Measurements from ENCODE around the gene PARM1. TPM values are rescaled to one million over a fixed set of nuclear protein-coding genes. Genes with fewer than 3 reads are reported as not detected.
"Not testable (repeated sequence)": the region's sequence is repeated elsewhere in the genome, so short reads cannot be mapped to it uniquely, and the experiment has no call there.

PARM1 gene
- total RNA-seq, 2 donors from 2014 or later: not detected

DNA sequence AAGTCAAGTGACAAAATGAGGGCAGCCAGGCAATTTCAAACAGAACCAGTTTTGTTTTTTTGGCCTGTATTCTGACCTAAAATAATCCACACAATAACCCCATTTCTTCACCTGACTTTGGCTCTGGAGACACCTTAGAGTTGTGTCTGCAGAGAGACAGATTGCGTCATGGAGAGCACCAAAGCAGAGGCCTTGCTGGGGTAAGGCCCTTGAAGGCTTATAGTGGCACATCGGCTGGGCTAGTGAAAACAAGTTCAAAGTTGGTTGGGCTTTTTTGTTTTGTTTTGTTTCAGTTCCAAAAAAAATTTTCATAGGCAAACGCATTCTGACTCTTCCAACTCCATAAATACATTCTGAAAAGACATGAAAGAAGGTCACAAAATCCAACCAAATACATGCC is 34.4 kb downstream of the PARM1 start:
- Mint-ChIP-seq H3K36me3 (no peaks in the 10 kb centered on the region), H3K9me3 (no peaks in the 10 kb centered on the region), H3K27ac (no peak overlapping the region)
- no peak for DNase-seq (ENCODE audit: low spot score in 2 of 2)
- ATAC-seq: no peak

DNA sequence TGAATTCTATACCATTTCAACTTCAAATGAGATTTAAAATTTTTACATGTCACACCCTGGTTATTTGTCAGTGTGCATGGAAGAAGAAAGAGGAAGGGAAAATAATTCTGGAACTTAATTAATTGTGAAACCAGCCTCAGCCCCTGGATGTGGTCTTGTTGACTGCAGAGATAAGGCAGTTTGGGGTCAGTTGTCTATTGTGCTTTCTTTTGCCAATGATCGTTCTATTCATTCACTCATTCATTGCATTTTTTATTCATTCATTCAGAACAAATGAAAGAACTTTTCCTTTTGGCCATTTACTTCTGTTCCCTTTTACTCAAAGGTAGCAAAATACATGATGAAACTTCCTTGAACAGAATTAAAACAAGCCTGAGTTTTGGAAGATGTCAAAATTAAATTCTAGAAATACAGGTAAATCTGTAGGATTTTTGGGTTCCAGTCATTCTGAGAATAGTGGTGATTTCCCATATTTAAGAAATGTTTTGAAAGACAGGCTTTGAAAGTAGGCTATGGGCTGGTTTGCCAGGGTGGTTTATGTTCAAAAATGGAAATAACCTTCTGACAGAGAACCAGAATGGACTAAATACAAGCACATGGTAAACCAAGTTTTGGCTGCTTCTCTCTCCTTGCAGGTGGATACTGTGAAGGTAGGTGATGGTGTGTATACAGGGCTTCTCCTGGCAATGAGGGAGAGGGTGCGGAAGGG is 35.7 kb downstream of the PARM1 start:
- ATAC-seq (peak in 1 of 2 donors; percentile 57), DNase-seq (ENCODE audit: low spot score in 2 of 2) (no peak)
- Mint-ChIP-seq H3K36me3 (no peaks in the 10 kb centered on the region), H3K27ac (no peak overlapping the region), H3K9me3 (peaks cover 2% of the 10 kb centered on the region in 2 donors)

DNA sequence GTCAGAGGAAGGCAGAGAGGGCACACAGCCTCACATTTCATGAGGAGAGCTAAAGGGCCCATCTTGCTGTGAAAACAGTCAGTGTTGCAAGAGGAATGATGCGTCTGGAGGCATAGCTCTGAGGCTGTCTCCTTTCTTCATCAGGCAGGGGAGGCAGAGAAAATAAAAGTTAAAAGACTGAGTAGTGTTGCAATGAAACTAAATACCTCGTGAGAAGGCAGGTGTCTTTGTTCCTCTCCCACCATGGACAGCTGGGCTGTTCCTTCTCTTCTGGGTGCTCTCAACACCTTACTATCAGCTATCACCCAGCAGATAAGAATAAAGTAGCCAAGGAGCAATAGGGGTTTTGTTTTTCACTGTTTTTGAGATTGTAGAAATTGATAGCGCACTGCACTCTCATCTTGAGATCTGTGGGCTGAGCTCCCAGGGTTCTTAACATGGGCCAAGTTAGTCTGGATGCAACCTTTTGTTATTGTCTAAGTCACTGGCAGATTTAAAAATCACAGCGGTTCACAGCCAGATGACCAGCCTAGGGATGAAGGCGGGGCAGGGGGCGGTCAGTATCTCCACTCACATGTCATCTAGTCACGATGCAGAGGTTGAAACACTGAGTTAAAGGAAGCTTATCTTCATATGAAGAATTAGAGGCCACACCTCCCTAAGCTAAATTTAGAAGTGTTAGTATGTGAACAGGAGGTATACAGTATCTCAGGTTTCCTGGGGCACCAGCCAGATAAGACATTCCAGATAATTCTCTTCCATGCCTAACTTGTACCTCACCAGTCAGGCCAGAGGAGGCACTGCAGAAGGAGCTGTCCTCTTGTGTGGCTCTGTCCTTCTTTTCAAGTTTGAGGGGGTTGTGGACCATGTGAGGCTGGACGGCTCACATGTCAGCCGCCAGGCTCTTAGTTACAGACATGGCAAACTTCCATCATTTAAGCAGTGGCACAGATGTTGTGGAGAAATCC is 36.9 kb downstream of the PARM1 start:
- DNase-seq (ENCODE audit: low spot score in 2 of 2) (no peak), ATAC-seq (no peak)
- Mint-ChIP-seq H3K36me3 (peaks cover 0 to under 1% of the 10 kb centered on the region in 2 donors), H3K27ac (peak overlapping the region in 1 of 2 donors; percentile 55), H3K9me3 (peaks cover 5% of the 10 kb centered on the region in 2 donors)

DNA sequence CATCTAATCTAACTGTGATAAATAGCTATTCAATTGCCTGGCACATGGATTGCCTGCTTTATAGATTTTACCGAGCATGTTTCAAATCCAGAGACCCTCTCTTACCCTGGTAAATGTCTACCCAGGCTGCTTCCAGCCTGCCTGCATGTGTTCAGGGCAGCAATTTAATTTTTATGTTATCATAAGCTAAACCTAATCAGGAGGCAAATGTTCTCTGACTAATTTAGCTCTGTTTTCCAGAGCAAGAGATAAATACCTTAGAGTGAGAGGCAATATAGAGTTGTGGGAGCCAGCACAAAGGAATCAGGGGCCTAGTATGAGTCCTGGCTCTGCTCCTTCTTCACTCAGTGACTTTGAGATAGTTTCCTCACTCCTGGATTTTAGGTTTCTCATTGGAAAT is 37.7 kb downstream of the PARM1 start:
- Mint-ChIP-seq H3K9me3 (peaks cover 5 to 11% of the 10 kb centered on the region in 2 donors), H3K36me3 (peaks cover 0 to 7% of the 10 kb centered on the region in 2 donors), H3K27ac (no peak overlapping the region)
- ATAC-seq (no peak), DNase-seq (ENCODE audit: low spot score in 2 of 2) (no peak)

DNA sequence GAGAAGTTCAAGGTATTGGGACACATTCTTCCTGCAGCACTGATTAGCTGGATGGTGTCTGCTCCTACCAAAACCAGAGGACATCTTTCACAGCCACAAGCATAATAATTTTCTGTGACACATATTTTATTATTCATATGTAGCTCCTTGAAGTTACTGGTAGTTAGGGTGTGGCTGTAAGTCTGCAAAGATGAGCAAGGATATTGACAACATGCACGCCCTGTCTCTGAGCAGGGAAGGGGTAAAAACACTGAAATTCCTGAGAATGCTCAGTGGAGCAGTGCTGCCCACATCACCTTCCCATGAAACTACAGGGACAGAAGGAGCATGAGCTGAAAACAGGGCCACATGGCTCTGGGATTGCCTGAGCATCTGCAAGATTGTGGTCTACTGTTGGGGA is 38.9 kb downstream of the PARM1 start:
- DNase-seq (ENCODE audit: low spot score in 2 of 2) (no peak), ATAC-seq (no peak)
- Mint-ChIP-seq H3K9me3 (peaks cover 5 to 11% of the 10 kb centered on the region in 2 donors), H3K36me3 (peaks cover 0 to 7% of the 10 kb centered on the region in 2 donors), H3K27ac (no peak overlapping the region)

DNA sequence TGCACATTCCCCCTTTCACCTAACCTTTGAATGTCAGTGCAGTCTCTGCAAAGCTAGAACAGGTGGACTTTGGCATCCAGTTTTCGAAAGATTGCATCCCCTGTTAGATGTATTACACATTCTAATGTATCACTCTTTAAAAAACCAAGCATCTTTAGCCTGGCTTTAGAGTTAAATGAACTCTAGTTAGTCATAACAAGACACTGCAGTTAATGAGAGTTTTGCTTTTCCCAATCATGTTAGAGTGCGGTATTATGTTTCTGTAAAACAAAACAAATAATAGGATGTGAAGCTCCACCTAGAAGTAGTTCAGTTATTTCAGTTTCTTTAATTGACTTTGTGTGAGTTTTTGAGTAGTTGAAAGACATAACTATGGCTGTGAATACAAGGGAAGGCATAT is 42.2 kb downstream of the PARM1 start:
- peaks cover 20 to 21% of the 10 kb centered on the region in 2 donors for H3K9me3 Mint-ChIP-seq

DNA sequence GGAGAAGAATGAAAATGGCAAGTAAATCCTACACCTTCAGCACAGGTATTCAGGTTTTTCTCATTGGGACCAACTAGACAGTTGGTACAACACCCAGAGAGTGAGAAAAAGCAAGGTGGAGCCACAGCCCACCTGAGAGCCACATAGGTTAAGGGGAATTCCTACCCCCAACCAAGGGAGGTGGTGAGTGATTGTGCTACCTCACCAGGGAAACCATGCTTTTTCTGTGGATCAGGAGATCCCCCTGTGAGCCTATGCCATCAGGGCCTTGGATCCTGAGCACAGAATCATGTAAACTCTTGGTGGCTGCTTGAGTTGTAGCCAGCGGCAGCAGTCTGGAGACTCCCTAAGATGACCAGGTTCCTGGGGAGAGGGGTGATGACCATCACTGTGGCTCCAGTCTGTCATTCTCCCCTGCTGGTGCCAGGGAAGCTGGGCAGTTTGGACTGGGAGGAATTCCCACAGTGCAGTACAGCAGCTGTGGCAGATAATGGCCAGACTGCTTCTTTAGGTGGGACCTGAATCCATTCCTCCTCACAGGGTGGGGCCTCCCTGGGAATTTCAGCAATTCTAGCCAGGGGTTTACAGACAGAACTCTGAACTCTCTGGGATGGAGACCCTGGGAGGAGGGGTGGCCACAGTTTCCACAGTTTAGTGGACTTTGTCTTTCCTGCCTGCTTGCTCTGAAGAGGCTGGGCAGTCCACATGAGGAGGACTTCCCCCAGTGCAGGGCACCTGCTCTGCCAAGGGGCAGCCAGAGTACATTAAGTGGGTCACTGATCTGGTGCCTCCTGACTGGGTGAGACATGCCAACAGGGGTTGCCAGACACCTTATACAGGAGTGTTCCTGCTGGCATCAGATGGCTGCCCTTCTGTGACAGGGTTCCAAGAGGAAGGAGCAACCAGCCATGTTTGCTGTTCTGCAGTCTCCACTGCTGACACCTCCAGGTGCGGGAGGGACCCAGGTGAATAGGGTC is 43.2 kb downstream of the PARM1 start:
- ATAC-seq: no peak
- Mint-ChIP-seq H3K36me3 (peaks cover 5 to 17% of the 10 kb centered on the region in 2 donors), H3K9me3 (peaks cover 20 to 21% of the 10 kb centered on the region in 2 donors), H3K27ac (no peak overlapping the region)
- no peak for DNase-seq (ENCODE audit: low spot score in 2 of 2)

More for the DNA sequence above, 42.2 kb downstream of the PARM1 start:
- DNase-seq (ENCODE audit: low spot score in 2 of 2) (no peak), ATAC-seq (no peak)
- no peak overlapping the region for H3K27ac Mint-ChIP-seq
- H3K36me3 Mint-ChIP-seq: peaks cover 5 to 17% of the 10 kb centered on the region in 2 donors

DNA sequence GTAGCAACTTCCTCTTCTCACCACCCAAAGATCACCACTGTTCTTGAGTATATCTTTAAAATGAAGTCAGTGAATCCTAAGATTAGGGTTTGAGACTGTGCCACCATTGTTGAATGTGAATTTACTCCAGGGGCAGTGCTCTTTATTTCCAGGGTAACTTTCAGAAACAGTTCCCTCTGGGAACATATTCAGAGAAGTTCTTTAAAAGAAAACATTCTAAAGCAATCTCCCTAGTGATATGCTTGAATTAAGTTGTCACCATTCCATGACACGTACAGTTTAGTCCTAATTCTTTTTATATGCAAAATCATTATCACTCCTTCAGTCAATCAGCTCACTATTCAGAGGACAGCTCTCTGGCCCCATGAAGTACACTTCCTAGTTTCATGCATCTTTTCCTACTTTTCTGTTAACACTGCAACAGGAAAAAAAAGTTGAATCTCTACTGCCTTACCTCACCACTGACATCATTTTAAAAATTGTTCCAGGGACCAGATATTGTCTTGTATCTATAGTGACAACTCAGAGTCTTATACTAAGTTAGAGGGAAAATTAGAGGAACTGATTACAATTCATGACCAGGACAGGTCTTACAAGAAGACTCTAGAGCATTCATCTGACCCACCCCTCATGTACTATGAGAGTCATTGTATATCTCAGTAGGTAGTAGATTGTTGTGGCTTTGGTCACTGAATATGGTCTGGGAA is 49.8 kb downstream of the PARM1 start:
- Mint-ChIP-seq H3K27ac (no peak overlapping the region), H3K36me3 (peaks cover 5% of the 10 kb centered on the region in 2 donors), H3K9me3 (peaks cover 10% of the 10 kb centered on the region in 2 donors)
- DNase-seq (ENCODE audit: low spot score in 2 of 2) (no peak), ATAC-seq (no peak)

DNA sequence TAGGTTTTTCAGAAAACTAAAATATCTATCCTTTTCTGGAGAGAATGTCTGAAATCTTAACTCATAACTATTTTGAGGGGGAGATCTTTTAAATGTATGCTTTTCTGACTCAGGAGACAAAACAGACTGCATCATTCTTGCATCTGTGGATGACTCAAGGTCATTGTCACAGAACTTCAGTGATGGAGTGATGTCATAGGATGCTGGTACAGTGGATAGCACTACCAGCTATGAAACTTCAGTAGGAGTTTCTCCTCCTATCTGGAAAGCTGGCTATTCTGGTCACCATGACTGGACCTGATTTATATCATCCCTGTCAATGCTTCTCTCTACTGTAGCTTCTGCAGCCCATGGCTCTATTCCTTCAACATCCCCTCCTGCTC is 50.3 kb downstream of the PARM1 start:
- Mint-ChIP-seq H3K36me3 (peaks cover 5% of the 10 kb centered on the region in 2 donors), H3K9me3 (peaks cover 11% of the 10 kb centered on the region in 2 donors), H3K27ac (no peak overlapping the region)
- ATAC-seq (no peak), DNase-seq (ENCODE audit: low spot score in 2 of 2) (no peak)

DNA sequence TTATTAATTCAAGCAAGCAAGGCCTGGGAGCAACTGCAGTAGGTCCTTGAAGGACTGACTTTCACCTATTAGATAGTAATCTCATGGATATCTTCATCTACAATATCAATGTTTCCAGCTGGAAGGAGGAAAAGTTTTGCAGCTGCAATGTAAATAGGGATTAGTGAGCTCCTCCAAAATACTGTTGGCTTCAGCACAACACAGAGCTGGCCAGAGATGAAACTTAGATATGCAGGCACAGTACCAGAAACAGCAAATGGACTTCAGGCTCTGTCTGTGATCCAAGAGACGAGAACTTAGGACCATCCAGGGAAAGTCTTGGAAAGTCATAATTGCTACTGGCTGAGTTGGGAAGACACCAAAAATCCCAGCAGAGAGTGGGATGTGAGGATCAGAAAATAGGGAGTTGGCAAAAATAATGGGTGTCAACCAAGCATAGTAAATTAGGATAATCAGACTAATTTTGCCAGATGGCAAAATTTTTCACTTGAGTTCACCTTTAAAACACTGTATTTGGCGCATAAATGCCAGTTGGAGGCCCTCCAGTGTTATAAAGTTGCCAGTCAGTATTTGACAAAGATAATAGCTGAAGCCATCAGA is 57.5 kb downstream of the PARM1 start:
- H3K9me3 Mint-ChIP-seq: peaks cover 10 to 12% of the 10 kb centered on the region in 2 donors
- ATAC-seq: no peak
- DNase-seq (ENCODE audit: low spot score in 2 of 2): no peak
- H3K27ac Mint-ChIP-seq: no peak overlapping the region
- H3K36me3 Mint-ChIP-seq: no peaks in the 10 kb centered on the region

DNA sequence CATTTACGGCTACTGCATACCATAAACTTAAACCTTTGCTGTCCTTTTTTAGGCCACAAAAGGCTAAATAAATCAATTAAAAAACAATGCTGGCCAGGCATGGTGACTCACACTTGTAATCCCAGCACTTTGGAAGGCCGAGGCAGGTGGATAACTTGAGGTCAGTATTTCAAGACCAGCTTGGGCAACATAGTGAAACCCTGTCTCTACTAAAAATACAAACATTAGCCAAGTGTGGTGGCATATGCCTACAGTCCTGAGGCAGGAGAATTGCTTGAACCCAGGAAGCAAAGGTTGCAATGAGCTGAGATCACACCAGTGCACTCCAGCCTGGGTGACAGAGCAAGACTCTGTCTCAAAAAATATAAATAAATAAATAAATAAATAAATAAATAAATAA is 61.5 kb downstream of the PARM1 start:
- not testable (repeated sequence) for H3K36me3 Mint-ChIP-seq; ATAC-seq; H3K27ac Mint-ChIP-seq; H3K9me3 Mint-ChIP-seq; DNase-seq (ENCODE audit: low spot score in 2 of 2)

DNA sequence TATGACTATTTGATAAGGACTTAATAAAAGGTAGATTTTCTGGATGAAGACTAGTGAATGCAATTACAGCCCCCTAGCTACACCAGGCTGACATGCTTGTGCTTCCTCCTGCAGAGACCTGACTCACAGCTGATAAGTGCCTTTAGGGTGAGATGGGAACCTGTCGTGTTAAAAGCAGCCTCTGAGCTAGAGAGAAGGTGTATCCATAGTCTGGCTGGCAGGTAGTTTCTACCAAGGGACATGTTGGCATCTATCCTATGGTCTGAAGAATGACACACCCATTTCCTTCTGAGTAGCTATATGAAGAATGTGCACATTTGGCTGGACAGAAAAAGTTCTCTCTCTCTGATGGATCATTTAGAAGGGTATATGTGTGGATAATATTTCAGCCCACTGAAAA is 64.1 kb downstream of the PARM1 start:
- ATAC-seq: no peak
- Mint-ChIP-seq H3K36me3 (no peaks in the 10 kb centered on the region), H3K9me3 (peaks cover 0 to 10% of the 10 kb centered on the region in 2 donors)

DNA sequence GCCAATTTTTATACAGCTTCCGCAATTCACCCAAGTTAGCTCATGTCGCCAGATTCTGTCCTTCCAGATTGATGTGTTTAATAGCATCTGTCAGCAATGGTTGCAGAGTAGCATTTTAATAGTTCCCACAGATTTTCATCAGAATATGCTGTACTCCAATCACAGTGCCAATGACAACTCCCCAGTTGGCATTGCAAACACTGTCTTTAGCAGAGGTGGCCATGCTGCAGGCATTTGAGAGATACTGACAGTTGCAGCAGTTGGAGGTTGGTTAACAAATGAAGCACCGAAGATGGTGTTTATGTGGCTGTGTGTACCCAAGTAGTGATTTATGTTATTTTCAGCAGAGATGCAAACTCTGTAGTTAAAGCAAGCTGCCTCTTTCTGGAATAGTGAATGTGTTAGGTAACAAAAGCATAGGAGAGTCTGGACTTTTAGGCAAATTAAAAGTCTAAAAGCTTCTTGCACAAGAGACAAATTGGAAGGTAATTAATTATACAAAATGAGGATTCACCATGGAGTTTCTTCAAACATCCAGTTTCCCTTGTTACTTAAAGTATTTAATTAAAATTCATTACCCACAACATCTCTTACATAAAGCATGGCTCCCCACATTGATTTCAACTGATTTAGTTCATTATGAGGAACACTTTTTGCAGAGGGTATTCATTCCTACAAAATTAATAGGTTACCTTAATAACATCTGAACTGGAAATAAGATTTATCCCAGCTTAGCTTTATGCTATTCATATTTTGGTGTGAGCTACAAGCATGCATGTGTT is 65.2 kb downstream of the PARM1 start:
- ATAC-seq (no peak), DNase-seq (ENCODE audit: low spot score in 2 of 2) (no peak)
- peaks cover 0 to 10% of the 10 kb centered on the region in 2 donors for H3K9me3 Mint-ChIP-seq
- no peak overlapping the region for H3K27ac Mint-ChIP-seq
- no peaks in the 10 kb centered on the region for H3K36me3 Mint-ChIP-seq

More for the DNA sequence above, 64.1 kb downstream of the PARM1 start:
- H3K27ac Mint-ChIP-seq: no peak overlapping the region
- DNase-seq (ENCODE audit: low spot score in 2 of 2): no peak

DNA sequence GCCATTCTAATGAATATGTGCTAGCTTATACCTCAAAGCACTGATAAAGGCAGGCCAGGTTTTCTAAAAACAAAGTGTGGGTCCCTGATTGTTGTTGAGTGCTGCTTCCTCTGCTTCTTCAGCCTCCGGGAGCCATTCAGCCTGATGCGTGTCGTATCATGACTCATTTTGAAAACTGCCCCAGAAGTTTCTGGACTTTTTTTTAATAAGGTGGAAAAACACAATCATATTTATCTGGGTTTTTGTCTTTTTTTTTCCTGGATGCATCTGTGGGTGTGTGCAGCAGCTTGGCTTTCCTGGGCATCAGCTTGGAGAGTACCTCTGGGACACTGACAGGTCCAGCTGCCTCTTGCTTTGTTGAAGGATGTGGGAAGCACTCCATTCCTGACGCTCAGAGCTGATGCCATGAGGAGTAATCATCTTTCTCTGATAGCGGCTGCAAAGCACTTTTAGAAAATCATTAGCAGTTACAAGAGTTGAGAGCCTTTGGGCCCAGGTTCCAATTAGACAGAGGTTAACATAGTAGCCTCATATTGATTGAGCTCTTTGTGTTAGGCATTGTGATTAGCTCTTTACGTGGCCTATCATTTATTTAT is 66.9 kb downstream of the PARM1 start:
- DNase-seq (ENCODE audit: low spot score in 2 of 2) (no peak), ATAC-seq (no peak)
- Mint-ChIP-seq H3K9me3 (peaks cover 3 to 12% of the 10 kb centered on the region in 2 donors), H3K36me3 (peaks cover 0 to 6% of the 10 kb centered on the region in 2 donors), H3K27ac (no peak overlapping the region)
